Measurements from ENCODE around the gene SLC35F3.

DNA sequence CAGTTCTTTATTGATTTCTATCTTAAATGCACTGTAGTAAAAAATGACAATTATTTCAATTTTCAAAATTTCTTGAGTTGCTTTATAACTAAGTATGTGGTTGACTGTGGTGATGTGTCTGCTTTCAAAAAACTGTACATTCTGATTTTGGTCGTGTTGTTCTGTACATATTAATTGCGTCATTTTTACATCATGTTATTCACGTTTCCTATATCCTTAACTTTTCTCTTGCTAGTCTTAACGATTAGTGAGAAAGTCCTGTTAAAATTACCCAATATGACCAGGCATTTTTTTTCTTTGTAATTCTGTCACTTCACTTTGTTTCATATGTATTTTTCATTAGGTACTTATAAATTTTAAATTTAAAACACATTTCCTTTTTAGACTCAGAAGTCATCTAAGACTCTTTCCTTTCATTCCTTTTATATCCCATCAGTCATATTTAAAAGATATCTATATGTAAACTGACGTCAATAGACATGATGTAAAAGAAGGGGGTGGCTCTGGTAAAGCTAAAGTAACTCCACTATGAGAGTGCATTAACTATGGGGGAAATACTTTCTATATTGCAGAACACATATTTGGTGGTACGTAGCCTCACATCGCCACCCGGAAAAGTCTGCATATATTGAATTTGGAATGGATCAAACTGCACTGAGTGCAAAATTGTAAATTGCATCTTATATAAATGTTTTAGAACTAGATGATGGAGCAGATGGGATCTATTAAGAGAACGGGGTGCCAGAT is 467.7 kb downstream of the SLC35F3 start:
- TF ChIP-seq PHB2 (IDR thresholded peaks at IDR 0.05; ENCODE audit: low read depth) (no peak), ZFX (CRISPR knock-in tag; IDR thresholded peaks at IDR 0.05) (no peak), POLR2A (conservative IDR thresholded peaks at IDR 0.05) (no peak), NFXL1 (CRISPR knock-in tag; IDR thresholded peaks at IDR 0.05) (no peak)
- TF ChIP-seq, protein P1, sequence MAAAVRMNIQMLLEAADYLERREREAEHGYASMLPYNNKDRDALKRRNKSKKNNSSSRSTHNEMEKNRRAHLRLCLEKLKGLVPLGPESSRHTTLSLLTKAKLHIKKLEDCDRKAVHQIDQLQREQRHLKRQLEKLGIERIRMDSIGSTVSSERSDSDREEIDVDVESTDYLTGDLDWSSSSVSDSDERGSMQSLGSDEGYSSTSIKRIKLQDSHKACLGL (CRISPR knock-in tag; IDR thresholded peaks at IDR 0.05; ENCODE audit: borderline replicate concordance, poor library complexity, severe bottlenecking): no peak
- TF ChIP-seq, protein P2, sequence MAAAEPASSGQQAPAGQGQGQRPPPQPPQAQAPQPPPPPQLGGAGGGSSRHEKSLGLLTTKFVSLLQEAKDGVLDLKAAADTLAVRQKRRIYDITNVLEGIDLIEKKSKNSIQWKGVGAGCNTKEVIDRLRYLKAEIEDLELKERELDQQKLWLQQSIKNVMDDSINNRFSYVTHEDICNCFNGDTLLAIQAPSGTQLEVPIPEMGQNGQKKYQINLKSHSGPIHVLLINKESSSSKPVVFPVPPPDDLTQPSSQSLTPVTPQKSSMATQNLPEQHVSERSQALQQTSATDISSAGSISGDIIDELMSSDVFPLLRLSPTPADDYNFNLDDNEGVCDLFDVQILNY (CRISPR knock-in tag; IDR thresholded peaks at IDR 0.05): no peak
- TF ChIP-seq, protein P3, sequence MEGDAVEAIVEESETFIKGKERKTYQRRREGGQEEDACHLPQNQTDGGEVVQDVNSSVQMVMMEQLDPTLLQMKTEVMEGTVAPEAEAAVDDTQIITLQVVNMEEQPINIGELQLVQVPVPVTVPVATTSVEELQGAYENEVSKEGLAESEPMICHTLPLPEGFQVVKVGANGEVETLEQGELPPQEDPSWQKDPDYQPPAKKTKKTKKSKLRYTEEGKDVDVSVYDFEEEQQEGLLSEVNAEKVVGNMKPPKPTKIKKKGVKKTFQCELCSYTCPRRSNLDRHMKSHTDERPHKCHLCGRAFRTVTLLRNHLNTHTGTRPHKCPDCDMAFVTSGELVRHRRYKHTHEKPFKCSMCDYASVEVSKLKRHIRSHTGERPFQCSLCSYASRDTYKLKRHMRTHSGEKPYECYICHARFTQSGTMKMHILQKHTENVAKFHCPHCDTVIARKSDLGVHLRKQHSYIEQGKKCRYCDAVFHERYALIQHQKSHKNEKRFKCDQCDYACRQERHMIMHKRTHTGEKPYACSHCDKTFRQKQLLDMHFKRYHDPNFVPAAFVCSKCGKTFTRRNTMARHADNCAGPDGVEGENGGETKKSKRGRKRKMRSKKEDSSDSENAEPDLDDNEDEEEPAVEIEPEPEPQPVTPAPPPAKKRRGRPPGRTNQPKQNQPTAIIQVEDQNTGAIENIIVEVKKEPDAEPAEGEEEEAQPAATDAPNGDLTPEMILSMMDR (IDR thresholded peaks at IDR 0.05 in 2 of 3, conservative IDR thresholded peaks at IDR 0.05 in 1 of 3; ENCODE audit: insufficient read depth in 2 of 3, low read depth in 1 of 3, low read length in 3 of 3): no peak

All from K562 (cell line).